HepG2 (cell line): Measurements from ENCODE around the gene SPNS2. TPM values are rescaled to one million over a fixed set of nuclear protein-coding genes. Genes with fewer than 3 reads are reported as not detected.

ENCODE experiments used
- ATAC-seq: fragments of 200-7000 bp; cut with Tn5 transposase; 3 replicates; pipeline ENCODE4 v1.9.1; 2020; ENCODE audit warnings: mild to moderate bottlenecking, moderate library complexity
- BruUV-seq: library from RNA; stranded (reverse); fragments of 400-500 nt; replicated peaks from 2 replicates; lab custom pipeline; 2021; lab: Mats Ljungman, UMichigan
- CTCF ChIA-PET: fragments of 300-600 bp; formaldehyde crosslinking; extraction: SDS; loops from one replicate; lab custom pipeline; 2021; ENCODE audit warnings: low total read pairs, inconsistent platforms, low intra/inter-chr PET ratio; lab: Yijun Ruan, JAX
- POLR2A ChIA-PET: fragments of 350-600 bp; sonication (Branson Sonifier 250); formaldehyde crosslinking; loops from one replicate; lab custom pipeline; 2020; ENCODE audit warnings: antibody characterized with exemption, inconsistent platforms; lab: Yijun Ruan, JAX
- DNase-seq: peaks from one replicate; pipeline ENCODE4 v3.0.0-alpha.2; 2015; ENCODE audit warnings: low spot score
- FAIRE-seq: peaks from 3 replicates; lab custom pipeline; 2011; peaks lifted over from hg19 to GRCh38; lab: Jason Lieb, UNC
- H2AFZ ChIP-seq: one replicate; pipeline ENCODE4 v1.6.1; 2011; ENCODE audit warnings: low read length, inconsistent platforms
- H3K27ac ChIP-seq: fragments of 300-600 bp; 3 replicates; pipeline ENCODE4 v1.8.0; 2011; ENCODE audit warnings: mixed run types, mild to moderate bottlenecking, mixed read lengths, low read length, inconsistent platforms; ENCODE audit not compliant: insufficient read depth; ENCODE audit errors: extremely low read length
- H3K27me3 ChIP-seq, 2 experiments: fragments of 200-600 bp in 1 of 2; 2 replicates in 1 of 2; 3 replicates in 1 of 2; pipeline versions ENCODE4 v1.6.0 to v1.8.0; 2011; ENCODE audit warnings: low read length in 2 of 2, mild to moderate bottlenecking in 2 of 2, moderate library complexity in 2 of 2, inconsistent platforms in 1 of 2; ENCODE audit not compliant: insufficient read depth in 2 of 2, control insufficient read depth in 1 of 2
- H3K36me3 ChIP-seq, 2 experiments: fragments of 200-600 bp in 1 of 2; replicated peaks in 1 of 2; 2 replicates in 1 of 2; 3 replicates in 1 of 2; pipeline versions ENCODE4 v1.5.1 to v1.8.0; 2011; ENCODE audit warnings: low read length in 2 of 2, inconsistent platforms in 1 of 2; ENCODE audit not compliant: insufficient read depth in 2 of 2, control insufficient read depth in 1 of 2
- H3K4me1 ChIP-seq: 2 replicates; pipeline ENCODE4 v1.5.1; 2012; ENCODE audit warnings: low read length, inconsistent platforms; ENCODE audit not compliant: insufficient read depth
- H3K4me2 ChIP-seq: 2 replicates; pipeline ENCODE4 v1.6.0; 2011; ENCODE audit warnings: low read depth, low read length, inconsistent platforms
- H3K4me3 ChIP-seq, 3 experiments: fragments of 200-600 bp in 1 of 3; sonication (generic), shearing (Covaris generic) in 1 of 3; replicated peaks in 1 of 3; 2 replicates each; pipeline ENCODE4 v1.5.1; 2011 to 2016; ENCODE audit warnings: low read length in 3 of 3, inconsistent platforms in 2 of 3, low read depth in 2 of 3, mild to moderate bottlenecking in 2 of 3, control low read depth in 1 of 3, mixed read lengths in 1 of 3; ENCODE audit not compliant: insufficient read depth in 1 of 3
- H3K79me2 ChIP-seq: one replicate; pipeline ENCODE4 v1.6.1; 2011; ENCODE audit warnings: low read length, inconsistent platforms; ENCODE audit not compliant: insufficient read depth
- H3K9ac ChIP-seq: 2 replicates; pipeline ENCODE4 v1.6.0; 2011; ENCODE audit warnings: mild to moderate bottlenecking, low read depth, low read length, inconsistent platforms; ENCODE audit not compliant: insufficient read depth
- H3K9me3 ChIP-seq: 2 replicates; pipeline ENCODE4 v1.5.1; 2012; ENCODE audit warnings: mild to moderate bottlenecking, low read length
- H4K20me1 ChIP-seq: 2 replicates; pipeline ENCODE4 v1.6.0; 2011; ENCODE audit warnings: inconsistent platforms, mild to moderate bottlenecking, low read length, moderate library complexity; ENCODE audit not compliant: insufficient read depth
- ARID2 ChIP-seq: sonication (generic); formaldehyde crosslinking; IDR thresholded peaks from 2 replicates; pipeline ENCODE4 v1.8.1; 2022; ENCODE audit warnings: mild to moderate bottlenecking, missing genetic modification reagents, borderline replicate concordance
- IRF9 ChIP-seq: sonication (generic); formaldehyde crosslinking; IDR thresholded peaks from 2 replicates; pipeline ENCODE4 v1.8.0; 2022; ENCODE audit warnings: missing genetic modification reagents, mild to moderate bottlenecking, borderline replicate concordance
- NFE2L2 ChIP-seq: fragments of 150-350 bp; IDR thresholded peaks from 2 replicates; pipeline ENCODE4 v1.6.1; 2014; ENCODE audit warnings: low read length
- RFX3 ChIP-seq: IDR thresholded peaks from 2 replicates; pipeline ENCODE4 v1.6.1; 2016; ENCODE audit warnings: missing biosample characterization, missing genetic modification reagents
- TBP ChIP-seq: sonication (generic); formaldehyde crosslinking; IDR thresholded peaks from 2 replicates; pipeline ENCODE4 v1.5.0; 2020; ENCODE audit warnings: missing genetic modification reagents
- ZKSCAN5 ChIP-seq: sonication (generic); formaldehyde crosslinking; IDR thresholded peaks from 2 replicates; pipeline ENCODE4 v1.5.1; 2020; ENCODE audit warnings: mild to moderate bottlenecking, missing genetic modification reagents
- ZNF205 ChIP-seq: IDR thresholded peaks from 2 replicates; pipeline ENCODE4 v1.6.1; 2018; ENCODE audit warnings: missing biosample characterization, missing genetic modification reagents
- WGBS: methylation state at CpG from one replicate; pipeline ENCODE4 v1.1.6; 2017; ENCODE audit warnings: low lambda C conversion rate; 5-methylcytosine and 5-hydroxymethylcytosine counted together
- in situ Hi-C: cut with HindIII; loops from 2 replicates; pipeline ENCODE4 v1.10.0; 2017; ENCODE audit warnings: low pct_unique_long_range_greater_than_20kb; ENCODE audit not compliant: extremely low pct_ligation_motif_present
- intact Hi-C: fragments of 100-400 bp; cut with micrococcal nuclease; formaldehyde crosslinking; loops from one replicate; pipeline ENCODE4 v1.10.0; 2022; ENCODE audit not compliant: unreplicated experiment
- polyA plus RNA-seq, 8 experiments: library from polyadenylated mRNA; depleted of rRNA in 3 of 8; stranded (reverse) in 7 of 8; unstranded in 1 of 8; fragments of >200 nt; fragmentation: Illumina TruSeq in 4 of 8; extraction: Trizol in 4 of 8; gene quantifications; 2 replicates each; pipeline versions ENCODE4 v1.2.1 to v1.2.3, GENCODE V29; 2011 to 2016; ENCODE audit warnings: low read depth in 4 of 8, missing spikeins in 1 of 8, mixed read lengths in 1 of 8; ENCODE audit not compliant: insufficient read depth in 1 of 8
- total RNA-seq, 5 experiments: library from RNA; depleted of rRNA; stranded (reverse); fragments of >200 nt; fragmentation: Illumina TruSeq; extraction: Trizol; gene quantifications; 2 replicates each; pipeline ENCODE4 v1.2.3, GENCODE V29; 2016; ENCODE audit warnings: low read depth in 1 of 5
- TF ChIP-seq, protein P1 (sequence below): sonication (generic); formaldehyde crosslinking; IDR thresholded peaks from 2 replicates; pipeline ENCODE4 v1.4.0; 2020; ENCODE audit warnings: low read depth, missing genetic modification reagents
- TF ChIP-seq, protein P2 (sequence below): sonication (generic); formaldehyde crosslinking; IDR thresholded peaks from 2 replicates; pipeline ENCODE4 v1.4.0; 2020; ENCODE audit warnings: missing genetic modification reagents

SPNS2 gene
- total and polyA plus RNA-seq, 2 of the 13 experiments (the other 11 are each of a cell fraction or from before 2014, with no cell fraction given), result 0.01 TPM; not detected in 1

GRCh38 chr17:4500191-4500571 is 1.5 kb downstream of the SPNS2 start (continued):
- TF ChIP-seq, protein P1, sequence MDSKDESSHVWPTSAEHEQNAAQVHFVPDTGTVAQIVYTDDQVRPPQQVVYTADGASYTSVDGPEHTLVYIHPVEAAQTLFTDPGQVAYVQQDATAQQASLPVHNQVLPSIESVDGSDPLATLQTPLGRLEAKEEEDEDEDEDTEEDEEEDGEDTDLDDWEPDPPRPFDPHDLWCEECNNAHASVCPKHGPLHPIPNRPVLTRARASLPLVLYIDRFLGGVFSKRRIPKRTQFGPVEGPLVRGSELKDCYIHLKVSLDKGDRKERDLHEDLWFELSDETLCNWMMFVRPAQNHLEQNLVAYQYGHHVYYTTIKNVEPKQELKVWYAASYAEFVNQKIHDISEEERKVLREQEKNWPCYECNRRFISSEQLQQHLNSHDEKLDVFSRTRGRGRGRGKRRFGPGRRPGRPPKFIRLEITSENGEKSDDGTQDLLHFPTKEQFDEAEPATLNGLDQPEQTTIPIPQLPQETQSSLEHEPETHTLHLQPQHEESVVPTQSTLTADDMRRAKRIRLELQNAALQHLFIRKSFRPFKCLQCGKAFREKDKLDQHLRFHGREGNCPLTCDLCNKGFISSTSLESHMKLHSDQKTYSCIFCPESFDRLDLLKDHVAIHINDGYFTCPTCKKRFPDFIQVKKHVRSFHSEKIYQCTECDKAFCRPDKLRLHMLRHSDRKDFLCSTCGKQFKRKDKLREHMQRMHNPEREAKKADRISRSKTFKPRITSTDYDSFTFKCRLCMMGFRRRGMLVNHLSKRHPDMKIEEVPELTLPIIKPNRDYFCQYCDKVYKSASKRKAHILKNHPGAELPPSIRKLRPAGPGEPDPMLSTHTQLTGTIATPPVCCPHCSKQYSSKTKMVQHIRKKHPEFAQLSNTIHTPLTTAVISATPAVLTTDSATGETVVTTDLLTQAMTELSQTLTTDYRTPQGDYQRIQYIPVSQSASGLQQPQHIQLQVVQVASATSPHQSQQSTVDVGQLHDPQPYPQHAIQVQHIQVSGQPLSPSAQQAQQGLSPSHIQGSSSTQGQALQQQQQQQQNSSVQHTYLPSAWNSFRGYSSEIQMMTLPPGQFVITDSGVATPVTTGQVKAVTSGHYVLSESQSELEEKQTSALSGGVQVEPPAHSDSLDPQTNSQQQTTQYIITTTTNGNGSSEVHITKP (CRISPR knock-in tag), result no peak
- TF ChIP-seq, all 625 proteins: peak for 0

GRCh38 chr17:4501295-4501949 is 2.7 kb downstream of the SPNS2 start:
- H3K4me1 ChIP-seq, result peaks cover 22% of the 10 kb centered on the region
- H4K20me1 ChIP-seq, result 0 out of 2 replicates have a peak, but pooled peaks cover 6% of the 10 kb centered on the region
- peaks cover 3 to 76% of the 10 kb centered on the region in 2 experiments for H3K27me3 ChIP-seq
- H3K9ac ChIP-seq, result no peak overlapping the region
- H3K79me2 ChIP-seq, result no peaks in the 10 kb centered on the region
- H3K4me3 ChIP-seq, result no peak overlapping the region
- H3K9me3 ChIP-seq, result no peaks in the 10 kb centered on the region
- intact Hi-C loops (no loop called here), in situ Hi-C loops (no loop called here)
- H2AFZ ChIP-seq, result no peak overlapping the region
- DNase-seq (no peak), FAIRE-seq (no peak), ATAC-seq (no peak)
- ChIA-PET POLR2A (no interaction called here), CTCF (no interaction called here)
- no peak overlapping the region for H3K4me2 ChIP-seq
- H3K27ac ChIP-seq, result no peak overlapping the region
- no TSS peak for BruUV-seq
- 7% methylated on average over 3 of the region's 3 CpGs for WGBS
- no peaks in the 10 kb centered on the region for H3K36me3 ChIP-seq
- TF ChIP-seq TBP (CRISPR knock-in tag) (no peak), NFE2L2 (no peak), IRF9 (CRISPR knock-in tag) (no peak), ZKSCAN5 (CRISPR knock-in tag) (no peak), ARID2 (CRISPR knock-in tag) (no peak), ZNF205 (no peak), RFX3 (CRISPR knock-in tag) (no peak)
- TF ChIP-seq, protein P2, sequence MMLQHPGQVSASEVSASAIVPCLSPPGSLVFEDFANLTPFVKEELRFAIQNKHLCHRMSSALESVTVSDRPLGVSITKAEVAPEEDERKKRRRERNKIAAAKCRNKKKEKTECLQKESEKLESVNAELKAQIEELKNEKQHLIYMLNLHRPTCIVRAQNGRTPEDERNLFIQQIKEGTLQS (CRISPR knock-in tag), result no peak
